Measurements from ENCODE around the gene PEX1. TPM values are rescaled to one million over a fixed set of nuclear protein-coding genes. Genes with fewer than 3 reads are reported as not detected.
A peak's percentile ranks its signal among the peaks of the same experiment; 100 is the strongest.

Gene PEX1
- total and polyA plus RNA-seq, 9 of the 15 experiments (the other 6 are each of a cell fraction or from before 2014, with no cell fraction given), result 9.4 to 32.2 (median 19.9) TPM

GRCh38 chr7:92447345-92448204 lies 80.7 kb downstream of the PEX1 start, which contains the start of gene GATAD1 (continued):
- TF ChIP-seq SRSF9 (IDR thresholded peaks at IDR 0.05; ENCODE audit: borderline replicate concordance, low read depth, low read length) (no peak), KLF6 (CRISPR knock-in tag; IDR thresholded peaks at IDR 0.05; ENCODE audit: borderline replicate concordance) (no peak), ZBTB43 (CRISPR knock-in tag; IDR thresholded peaks at IDR 0.05) (0 out of 2 replicates have a peak, but pooled peaks have one; percentile 61), HNRNPK (IDR thresholded peaks at IDR 0.05; ENCODE audit: low read depth, low read length, poor library complexity, severe bottlenecking) (no peak), STAT5A (IDR thresholded peaks at IDR 0.05; ENCODE audit: borderline replicate concordance, low read length) (peak; percentile 16; the same call in 1 of the 2 replicates), NFATC3 (IDR thresholded peaks at IDR 0.05) (no peak), SMARCA4 (IDR thresholded peaks at IDR 0.05) (no peak), HDGF (IDR thresholded peaks at IDR 0.05) (no peak), ZBTB11 (CRISPR knock-in tag; IDR thresholded peaks at IDR 0.05) (peak; percentile 83 to 97 (median 89); a peak in 5 of 6 replicates), DEAF1 (CRISPR knock-in tag; IDR thresholded peaks at IDR 0.05) (no peak; the same call in 1 of the 2 replicates), SRSF7 (optimal IDR thresholded peaks at IDR 0.05; ENCODE audit: low read depth, low read length) (no peak), HLTF (IDR thresholded peaks at IDR 0.05) (peak; percentile 56; the same call in 1 of the 2 replicates), NELFE (IDR thresholded peaks at IDR 0.05; ENCODE audit: insufficient read depth, insufficient read length) (no peak), POLR2AphosphoS2 (IDR thresholded peaks at IDR 0.05; ENCODE audit: low read length) (peak; percentile 77; the same call in 1 of the 2 replicates), SIN3A (IDR thresholded peaks at IDR 0.05; ENCODE audit: borderline replicate concordance in 2 of 2, control insufficient read depth in 1 of 2, low read depth in 2 of 2, low read length in 2 of 2) (peak in 1 of 2 experiments; percentile 63; a peak in 2 of 4 replicates), POLR2G (IDR thresholded peaks at IDR 0.05; ENCODE audit: low read depth, low read length) (peak; percentile 95), THAP12 (CRISPR knock-in tag; IDR thresholded peaks at IDR 0.05) (peak; percentile 88; the same call in 1 of the 2 replicates), RB1 (IDR thresholded peaks at IDR 0.05; ENCODE audit: low read depth) (peak; percentile 83)

Data from K562 (cell line).